Measurements from ENCODE around the gene POTEF. TPM values are rescaled to one million over a fixed set of nuclear protein-coding genes. Genes with fewer than 3 reads are reported as not detected.
"Not testable (repeated sequence)": the region's sequence is repeated elsewhere in the genome, so short reads cannot be mapped to it uniquely, and the experiment has no call there.

The POTEF gene
- total RNA-seq, 2 donors from 2014 or later, result not detected

- Mint-ChIP-seq H3K36me3 (ENCODE audit: low read depth) (peaks cover 51% of the 10 kb centered on the region), H3K27me3 (no peaks in the 10 kb centered on the region), H3K4me3 (no peak overlapping the region), H3K27ac (no peak overlapping the region), H3K9me3 (no peaks in the 10 kb centered on the region), H3K4me1 (peaks cover 5% of the 10 kb centered on the region)
- no peak for ATAC-seq (replicated peaks)
Observed at GRCh38 chr2:130156624-130157004, 27.6 kb upstream of the POTEF start.

- not testable (repeated sequence) for ATAC-seq (replicated peaks)
Observed at GRCh38 chr2:130155956-130156623, 27.1 kb upstream of the POTEF start.

GRCh38 chr2:130154773-130155765, 26.0 kb upstream of the POTEF start:
- Mint-ChIP-seq H3K9me3 (no peaks in the 10 kb centered on the region), H3K4me3 (no peak overlapping the region), H3K27ac (no peak overlapping the region), H3K4me1 (peaks cover under 1% of the 10 kb centered on the region), H3K36me3 (ENCODE audit: low read depth) (peaks cover 47% of the 10 kb centered on the region), H3K27me3 (no peaks in the 10 kb centered on the region)
- ATAC-seq (replicated peaks), result no peak

More at GRCh38 chr2:130155956-130156623, 27.1 kb upstream of the POTEF start:
- not testable (repeated sequence) for H3K27ac Mint-ChIP-seq, H3K27me3 Mint-ChIP-seq, H3K4me1 Mint-ChIP-seq, H3K4me3 Mint-ChIP-seq, H3K9me3 Mint-ChIP-seq
- peaks cover 51% of the 10 kb centered on the region for H3K36me3 Mint-ChIP-seq (ENCODE audit: low read depth)

- H3K27ac Mint-ChIP-seq; H3K4me3 Mint-ChIP-seq; H3K4me1 Mint-ChIP-seq; ATAC-seq (replicated peaks); H3K27me3 Mint-ChIP-seq; H3K9me3 Mint-ChIP-seq: not testable (repeated sequence)
- H3K36me3 Mint-ChIP-seq (ENCODE audit: low read depth), result peaks cover 40% of the 10 kb centered on the region
Observed at GRCh38 chr2:130154423-130154770, 25.4 kb upstream of the POTEF start.

GRCh38 chr2:130153721-130154422, 24.9 kb upstream of the POTEF start:
- H3K27me3 Mint-ChIP-seq; H3K4me3 Mint-ChIP-seq; H3K4me1 Mint-ChIP-seq; ATAC-seq (replicated peaks); H3K9me3 Mint-ChIP-seq; H3K27ac Mint-ChIP-seq: not testable (repeated sequence)
- H3K36me3 Mint-ChIP-seq (ENCODE audit: low read depth), result peaks cover 37% of the 10 kb centered on the region

DNA sequence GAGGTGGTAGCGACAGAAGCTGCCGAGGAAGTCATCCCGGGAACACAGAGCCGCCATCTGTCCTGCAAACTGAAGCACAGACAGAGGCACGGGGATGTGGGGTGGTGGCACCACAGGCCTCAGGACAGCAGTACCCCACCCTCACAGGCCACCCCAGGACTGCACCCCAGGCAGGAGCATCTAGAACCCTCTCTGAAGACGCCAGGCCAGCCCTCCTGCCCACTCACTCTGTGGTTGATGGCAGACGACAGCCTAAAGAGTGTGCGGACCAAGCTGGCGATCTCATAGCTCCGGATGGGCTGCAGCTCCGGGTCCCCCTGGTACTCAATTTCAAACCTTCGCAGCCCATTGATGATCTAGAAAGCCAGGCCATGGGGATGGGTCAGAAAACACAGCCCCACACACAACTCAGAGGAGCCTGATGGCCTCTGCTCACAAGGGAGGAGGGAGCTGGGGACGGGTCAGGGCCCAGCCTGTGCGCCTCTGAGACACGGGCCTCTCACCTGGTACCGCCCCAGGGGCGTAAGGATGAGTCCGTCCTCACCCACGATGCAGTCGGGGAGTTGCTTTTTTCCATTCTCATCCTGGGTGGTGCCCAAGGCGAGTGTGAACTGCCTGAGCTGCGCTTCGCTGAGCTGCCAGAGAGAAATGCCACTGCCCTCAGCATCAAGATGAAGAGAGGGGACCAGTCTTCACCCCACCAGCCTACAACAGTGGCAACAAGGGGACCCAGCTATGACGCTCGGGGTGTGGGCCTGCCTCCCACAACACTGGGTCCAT, 24.0 kb upstream of the POTEF start:
- no peak for ATAC-seq (replicated peaks)
- H3K9me3 Mint-ChIP-seq, result no peaks in the 10 kb centered on the region
- H3K4me3 Mint-ChIP-seq, result no peak overlapping the region
- H3K27me3 Mint-ChIP-seq, result no peaks in the 10 kb centered on the region
- H3K27ac Mint-ChIP-seq, result no peak overlapping the region
- H3K36me3 Mint-ChIP-seq (ENCODE audit: low read depth), result peaks cover 31% of the 10 kb centered on the region
- H3K4me1 Mint-ChIP-seq, result no peaks in the 10 kb centered on the region

DNA sequence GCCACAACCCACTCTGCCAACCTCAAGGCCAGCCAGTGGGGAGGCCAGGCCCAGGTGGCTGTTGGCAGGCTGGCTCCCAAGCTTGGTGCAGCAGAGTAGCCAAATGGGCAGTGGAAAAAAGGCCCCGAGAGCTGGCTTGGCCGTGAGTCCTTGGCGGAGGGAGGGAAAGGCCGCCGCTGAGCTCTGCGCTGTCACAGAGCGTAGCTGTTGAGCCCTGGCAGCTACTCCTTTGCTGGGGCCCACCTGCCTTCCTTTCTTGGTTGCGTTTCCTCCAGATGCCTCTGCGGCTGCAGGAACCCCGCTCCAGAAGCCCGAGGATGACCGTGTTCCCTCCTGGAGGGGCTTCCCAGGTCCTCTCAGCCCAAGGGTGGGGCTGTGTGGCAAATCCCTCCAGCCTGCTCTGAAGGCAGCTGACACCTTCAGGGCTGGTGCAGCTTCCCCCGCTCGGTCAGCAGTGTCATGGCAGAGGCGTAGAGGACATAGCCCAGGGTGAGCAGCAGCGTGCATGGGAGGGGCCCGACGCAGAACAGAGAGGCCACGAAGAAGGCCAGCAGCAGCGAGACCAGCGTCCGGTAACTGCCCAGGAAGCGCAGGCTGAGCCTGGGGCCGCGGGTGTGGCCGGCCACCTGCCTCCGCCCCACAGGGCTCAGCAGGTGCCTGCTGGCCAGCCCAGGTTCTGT, 23.3 kb upstream of the POTEF start:
- H3K36me3 Mint-ChIP-seq (ENCODE audit: low read depth), result peaks cover 25% of the 10 kb centered on the region
- ATAC-seq (replicated peaks), result not testable (repeated sequence)

GRCh38 chr2:130151145-130151512, 22.1 kb upstream of the POTEF start:
- peaks cover 25% of the 10 kb centered on the region for H3K36me3 Mint-ChIP-seq (ENCODE audit: low read depth)
- not testable (repeated sequence) for H3K27me3 Mint-ChIP-seq; H3K4me3 Mint-ChIP-seq; ATAC-seq (replicated peaks); H3K9me3 Mint-ChIP-seq; H3K27ac Mint-ChIP-seq; H3K4me1 Mint-ChIP-seq

More for the DNA sequence above, 23.3 kb upstream of the POTEF start:
- not testable (repeated sequence) for H3K27me3 Mint-ChIP-seq, H3K9me3 Mint-ChIP-seq, H3K27ac Mint-ChIP-seq, H3K4me3 Mint-ChIP-seq, H3K4me1 Mint-ChIP-seq

DNA sequence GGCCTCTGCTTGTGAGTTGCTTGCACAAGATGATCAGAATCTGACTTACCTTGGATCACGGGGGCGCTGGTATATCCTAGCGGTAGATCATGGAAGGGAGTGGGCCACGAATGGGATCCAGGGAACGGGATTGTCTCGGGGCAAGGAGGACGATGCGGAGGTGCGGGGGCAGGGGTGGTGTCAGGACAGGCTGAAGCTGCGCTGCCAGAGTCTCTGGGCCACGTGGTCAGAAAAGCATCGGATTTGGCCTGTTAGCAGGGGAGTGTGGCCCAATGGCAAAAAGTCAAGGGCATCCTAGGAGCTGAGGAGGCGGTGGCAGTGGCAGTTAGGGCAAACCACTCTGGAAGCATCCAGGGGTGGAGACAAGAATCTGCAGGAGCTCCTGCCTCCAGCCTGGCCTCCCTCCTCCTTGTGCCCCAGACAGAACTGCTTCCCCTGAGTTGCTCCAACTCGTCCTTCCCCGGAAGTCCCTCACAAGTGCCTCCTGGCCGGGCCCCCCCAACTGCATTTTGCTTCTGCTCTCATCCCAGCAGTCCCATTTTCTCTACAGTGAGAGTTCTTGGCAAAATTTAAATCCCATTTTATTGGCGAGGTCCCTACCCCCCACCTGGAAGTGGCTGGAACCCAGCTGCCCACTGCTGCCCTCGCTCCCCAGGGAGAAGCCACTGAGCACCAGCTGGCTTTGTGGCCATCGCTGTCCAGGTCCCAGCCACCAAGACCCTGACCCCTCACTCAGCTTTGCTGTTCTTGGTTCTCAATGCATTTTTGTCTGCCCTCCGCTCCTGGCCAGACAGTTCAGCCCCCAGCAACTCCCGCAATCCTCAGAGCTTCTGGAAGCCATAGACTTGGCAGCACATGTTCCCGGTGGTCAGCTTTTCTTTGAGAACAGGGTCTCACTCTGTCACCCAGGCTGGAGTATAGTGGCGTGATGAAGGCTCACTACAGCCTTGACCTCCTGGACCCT, 21.4 kb upstream of the POTEF start:
- Mint-ChIP-seq H3K36me3 (ENCODE audit: low read depth) (peaks cover 25% of the 10 kb centered on the region), H3K27me3 (no peaks in the 10 kb centered on the region), H3K4me3 (no peak overlapping the region), H3K27ac (no peak overlapping the region), H3K9me3 (no peaks in the 10 kb centered on the region), H3K4me1 (no peaks in the 10 kb centered on the region)
- no peak for ATAC-seq (replicated peaks)

DNA sequence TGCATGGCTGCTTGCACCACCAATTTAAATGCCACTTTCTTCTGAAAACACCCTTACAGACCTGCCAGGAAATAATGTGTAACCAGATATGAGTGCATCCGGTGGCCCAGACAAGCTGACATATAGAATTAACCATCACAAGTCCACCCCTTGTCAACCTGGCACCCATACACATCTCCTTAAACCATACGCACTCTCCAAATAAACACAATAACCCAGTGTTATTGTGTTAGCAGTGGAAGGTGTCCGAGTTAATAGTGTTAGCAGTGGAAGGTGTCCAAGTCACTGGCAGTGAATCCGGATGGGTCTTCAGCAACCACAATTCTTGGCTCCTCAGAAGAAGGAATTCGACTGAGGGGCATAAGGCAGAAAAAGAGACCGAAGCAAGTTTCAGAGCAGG, 19.5 kb upstream of the POTEF start:
- ATAC-seq (replicated peaks); H3K4me1 Mint-ChIP-seq; H3K9me3 Mint-ChIP-seq; H3K27ac Mint-ChIP-seq; H3K4me3 Mint-ChIP-seq; H3K27me3 Mint-ChIP-seq: not testable (repeated sequence)
- peaks cover 12% of the 10 kb centered on the region for H3K36me3 Mint-ChIP-seq (ENCODE audit: low read depth)

- H3K27ac Mint-ChIP-seq, result peak within 1 kb of the TSS; percentile 76
- not testable (repeated sequence) for H3K4me1 Mint-ChIP-seq; H3K9me3 Mint-ChIP-seq; H3K36me3 Mint-ChIP-seq (ENCODE audit: low read depth); H3K27me3 Mint-ChIP-seq
- ATAC-seq (replicated peaks), result peak; percentile 92
- H3K4me3 Mint-ChIP-seq, result peak within 1 kb of the TSS; percentile 79
Observed at GRCh38 chr2:130145006-130145414, 16.0 kb upstream of the POTEF start, which contains the start of gene CCDC74B. CCDC74B (minus strand) TSS chr2:130145112; CDS start chr2:130144996, 116 bp downstream.

- ATAC-seq (replicated peaks); H3K4me1 Mint-ChIP-seq; H3K9me3 Mint-ChIP-seq; H3K36me3 Mint-ChIP-seq (ENCODE audit: low read depth); H3K27ac Mint-ChIP-seq; H3K27me3 Mint-ChIP-seq: not testable (repeated sequence)
- peak overlapping the region; percentile 79 for H3K4me3 Mint-ChIP-seq
Observed at GRCh38 chr2:130143266-130144039, 14.4 kb upstream of the POTEF start.
